GM12892 (cell line): ENCODE data around the gene CFAP61.

Source experiments
- POLR2A ChIP-seq: IDR thresholded peaks from 2 replicates; pipeline ENCODE4 v1.6.1; 2011; ENCODE audit warnings: low read depth, low read length, control low read depth
- POLR2AphosphoS5 ChIP-seq: IDR thresholded peaks from 2 replicates; pipeline ENCODE4 v1.6.1; 2011; ENCODE audit warnings: low read depth, low read length, control low read depth

- TF ChIP-seq POLR2A, result no peak
- no peak for TF ChIP-seq POLR2AphosphoS5
Observed at GRCh38 chr20:20246996-20247633, 194.8 kb downstream of the CFAP61 start.
